Glutamatergic neuron (in vitro differentiated cells): Measurements from ENCODE around the gene ELMO3. TPM values are rescaled to one million over a fixed set of nuclear protein-coding genes. Genes with fewer than 3 reads are reported as not detected.

Source experiments
- DNase-seq: peaks from one replicate; pipeline ENCODE4 v3.0.0; 2022
- H3K27ac Mint-ChIP-seq: one replicate; pipeline ENCODE4 v1.8.0; 2020; ENCODE audit warnings: mild to moderate bottlenecking, mixed read lengths, inconsistent platforms; ENCODE audit not compliant: unreplicated experiment
- H3K27me3 Mint-ChIP-seq: one replicate; pipeline ENCODE4 v1.8.0; 2020; ENCODE audit warnings: mild to moderate bottlenecking, moderate library complexity, mixed read lengths, inconsistent platforms; ENCODE audit not compliant: unreplicated experiment
- H3K36me3 Mint-ChIP-seq: one replicate; pipeline ENCODE4 v1.8.0; 2020; ENCODE audit warnings: mild to moderate bottlenecking, mixed read lengths, inconsistent platforms; ENCODE audit not compliant: unreplicated experiment
- H3K4me1 Mint-ChIP-seq: one replicate; pipeline ENCODE4 v1.8.0; 2020; ENCODE audit warnings: mild to moderate bottlenecking, low read depth, mixed read lengths, inconsistent platforms; ENCODE audit not compliant: unreplicated experiment
- H3K4me3 Mint-ChIP-seq: one replicate; pipeline ENCODE4 v1.8.0; 2020; ENCODE audit warnings: mild to moderate bottlenecking, mixed read lengths, inconsistent platforms; ENCODE audit not compliant: unreplicated experiment
- H3K9me3 Mint-ChIP-seq: one replicate; pipeline ENCODE4 v1.8.0; 2020; ENCODE audit warnings: mild to moderate bottlenecking, moderate library complexity, mixed read lengths, inconsistent platforms; ENCODE audit not compliant: unreplicated experiment
- total RNA-seq: library from RNA; stranded (reverse); fragmentation: NEBNext Ultra II Directional; extraction: Animal tissue kit (Norgen Biotek cat#: 25700); gene quantifications from one replicate; pipeline ENCODE4 v1.2.1, GENCODE V29; 2021; ENCODE audit not compliant: unreplicated experiment
- TF ChIP-seq, protein P1 (sequence below): fragments of 200-600 bp; sonication (generic); IDR thresholded peaks from one replicate; pipeline ENCODE4 v1.5.0; 2021; ENCODE audit not compliant: partially characterized antibody, unreplicated experiment

The ELMO3 gene
- total RNA-seq, 1 donor from 2014 or later, result 2.1 TPM

DNA sequence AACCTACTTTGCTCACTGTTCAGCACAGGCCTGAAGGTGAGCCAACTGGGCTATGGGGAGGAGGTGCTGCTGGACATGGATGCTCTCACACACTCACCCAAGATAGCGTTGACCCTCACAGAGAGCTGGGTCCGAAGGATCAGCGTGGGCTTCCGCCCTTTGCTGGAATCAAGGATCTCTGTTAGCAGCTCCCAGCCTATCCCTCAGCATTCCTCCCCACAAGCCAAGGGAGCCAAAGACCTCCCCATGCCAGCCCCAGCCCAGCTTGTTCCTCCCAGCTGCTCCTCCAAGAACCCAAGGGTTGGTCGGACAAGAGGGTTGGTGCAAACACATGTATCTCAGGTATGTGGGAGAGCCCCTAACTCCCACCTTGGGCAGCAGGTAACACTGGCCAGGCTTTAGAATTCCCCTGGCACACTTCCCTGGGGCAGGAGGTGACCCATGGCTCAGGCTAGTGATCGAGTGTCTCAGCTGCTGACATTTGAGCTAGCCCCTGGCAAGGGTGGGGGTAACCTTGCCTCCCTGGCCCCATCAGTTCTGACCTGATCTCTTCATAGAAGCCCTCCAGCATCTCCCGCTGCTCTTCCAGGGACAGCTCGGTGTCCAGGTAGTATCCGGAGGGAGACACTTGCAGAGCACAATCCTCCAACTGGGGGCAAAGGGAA lies 40.0 kb downstream of the ELMO3 start:
- Mint-ChIP-seq H3K9me3 (no peaks in the 10 kb centered on the region), H3K4me1 (no peaks in the 10 kb centered on the region), H3K27ac (no peak overlapping the region), H3K27me3 (peaks cover 5% of the 10 kb centered on the region), H3K4me3 (no peak overlapping the region), H3K36me3 (no peaks in the 10 kb centered on the region)
- TF ChIP-seq, protein P1, sequence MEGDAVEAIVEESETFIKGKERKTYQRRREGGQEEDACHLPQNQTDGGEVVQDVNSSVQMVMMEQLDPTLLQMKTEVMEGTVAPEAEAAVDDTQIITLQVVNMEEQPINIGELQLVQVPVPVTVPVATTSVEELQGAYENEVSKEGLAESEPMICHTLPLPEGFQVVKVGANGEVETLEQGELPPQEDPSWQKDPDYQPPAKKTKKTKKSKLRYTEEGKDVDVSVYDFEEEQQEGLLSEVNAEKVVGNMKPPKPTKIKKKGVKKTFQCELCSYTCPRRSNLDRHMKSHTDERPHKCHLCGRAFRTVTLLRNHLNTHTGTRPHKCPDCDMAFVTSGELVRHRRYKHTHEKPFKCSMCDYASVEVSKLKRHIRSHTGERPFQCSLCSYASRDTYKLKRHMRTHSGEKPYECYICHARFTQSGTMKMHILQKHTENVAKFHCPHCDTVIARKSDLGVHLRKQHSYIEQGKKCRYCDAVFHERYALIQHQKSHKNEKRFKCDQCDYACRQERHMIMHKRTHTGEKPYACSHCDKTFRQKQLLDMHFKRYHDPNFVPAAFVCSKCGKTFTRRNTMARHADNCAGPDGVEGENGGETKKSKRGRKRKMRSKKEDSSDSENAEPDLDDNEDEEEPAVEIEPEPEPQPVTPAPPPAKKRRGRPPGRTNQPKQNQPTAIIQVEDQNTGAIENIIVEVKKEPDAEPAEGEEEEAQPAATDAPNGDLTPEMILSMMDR, result no peak
- DNase-seq, result no peak

DNA sequence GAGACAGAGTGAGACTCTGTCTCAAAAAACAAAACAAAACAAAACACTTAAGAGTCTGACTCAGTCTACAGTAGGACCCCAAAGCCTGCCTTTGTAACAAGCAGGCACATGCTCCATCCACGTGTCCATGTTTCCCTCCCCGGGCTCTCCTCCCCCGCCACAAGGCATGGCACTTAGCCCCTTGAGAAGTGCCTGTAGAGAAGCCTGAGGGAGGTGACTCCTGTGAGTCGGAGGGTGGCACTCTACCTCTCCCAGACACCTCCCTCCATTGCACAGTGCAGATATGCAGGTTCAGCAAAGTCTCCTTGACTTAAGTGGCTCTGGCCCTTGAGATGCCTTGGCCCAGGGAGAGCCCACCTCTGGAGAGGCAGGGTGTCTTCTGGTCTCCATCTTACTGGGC lies 41.6 kb downstream of the ELMO3 start:
- peaks cover 5% of the 10 kb centered on the region for H3K27me3 Mint-ChIP-seq

GRCh38 chr16:67241008-67241900 lies 42.3 kb downstream of the ELMO3 start:
- H3K36me3 Mint-ChIP-seq, result no peaks in the 10 kb centered on the region
- H3K4me1 Mint-ChIP-seq, result peaks cover 3% of the 10 kb centered on the region
- peaks cover 5% of the 10 kb centered on the region for H3K27me3 Mint-ChIP-seq
- no peak overlapping the region for H3K27ac Mint-ChIP-seq
- no peaks in the 10 kb centered on the region for H3K9me3 Mint-ChIP-seq
- DNase-seq, result no peak
- H3K4me3 Mint-ChIP-seq, result no peak overlapping the region
- TF ChIP-seq, protein P1, result no peak

More for the DNA sequence above, 41.6 kb downstream of the ELMO3 start:
- Mint-ChIP-seq H3K9me3 (no peaks in the 10 kb centered on the region), H3K4me1 (peaks cover 3% of the 10 kb centered on the region), H3K36me3 (no peaks in the 10 kb centered on the region), H3K27ac (no peak overlapping the region), H3K4me3 (no peak overlapping the region)
- DNase-seq, result no peak
- TF ChIP-seq, protein P1, result no peak

DNA sequence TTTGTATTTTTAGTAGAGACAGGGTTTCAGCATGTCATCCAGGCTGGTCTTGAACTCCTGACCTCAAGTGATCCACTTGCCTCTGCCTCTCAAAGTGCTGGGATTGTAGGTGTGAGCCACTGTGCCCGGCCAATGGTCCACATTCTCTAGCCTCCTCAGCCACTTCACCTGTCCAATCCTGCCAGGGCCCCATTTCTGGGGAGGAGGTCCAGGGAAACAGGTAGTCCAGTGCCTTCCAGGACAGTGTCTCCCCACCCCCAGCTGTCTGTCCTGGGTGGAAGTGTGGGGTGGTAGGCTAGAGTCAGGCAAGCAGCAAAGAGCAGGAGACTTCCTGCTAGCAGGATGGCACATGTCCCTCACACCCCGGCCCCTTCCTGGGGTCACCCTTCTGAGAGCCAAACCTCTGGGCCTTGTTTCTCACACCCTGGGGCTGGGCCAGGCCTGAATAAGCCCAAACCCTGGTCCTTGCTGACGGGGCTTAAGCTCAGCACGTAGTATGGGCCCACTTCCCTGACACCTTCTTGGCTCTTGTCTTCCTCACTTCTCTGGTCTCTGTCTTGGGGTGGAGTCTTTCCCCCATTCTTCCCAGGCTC lies 43.3 kb downstream of the ELMO3 start:
- no peak for DNase-seq
- H3K27me3 Mint-ChIP-seq, result peaks cover 5% of the 10 kb centered on the region
- no peaks in the 10 kb centered on the region for H3K9me3 Mint-ChIP-seq
- TF ChIP-seq, protein P1, result no peak
- peaks cover 3% of the 10 kb centered on the region for H3K4me1 Mint-ChIP-seq
- no peak overlapping the region for H3K4me3 Mint-ChIP-seq
- H3K36me3 Mint-ChIP-seq, result no peaks in the 10 kb centered on the region
- no peak overlapping the region for H3K27ac Mint-ChIP-seq

DNA sequence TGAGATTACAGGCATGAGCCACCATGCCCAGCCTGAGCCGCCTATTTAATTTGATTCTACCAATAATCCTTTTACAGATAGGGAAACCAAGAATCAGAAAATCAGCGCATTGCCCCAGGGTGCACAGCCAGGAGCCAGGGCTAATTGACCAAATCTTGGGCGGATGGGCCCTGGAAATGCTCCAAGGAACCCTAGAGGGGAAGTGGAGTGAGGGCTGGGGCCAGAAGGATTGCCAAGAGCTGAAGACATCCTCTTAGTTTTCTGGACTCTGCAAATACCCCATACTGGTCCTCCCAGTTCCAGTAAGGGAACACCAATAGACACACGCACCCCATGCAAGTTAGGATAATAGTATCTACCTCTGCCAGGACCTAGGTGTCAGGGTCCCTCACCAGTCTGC lies 44.5 kb downstream of the ELMO3 start:
- no peak overlapping the region for H3K4me3 Mint-ChIP-seq
- no peaks in the 10 kb centered on the region for H3K36me3 Mint-ChIP-seq
- no peak for DNase-seq
- peaks cover 10% of the 10 kb centered on the region for H3K4me1 Mint-ChIP-seq
- TF ChIP-seq, protein P1, result no peak
- no peak overlapping the region for H3K27ac Mint-ChIP-seq
- peaks cover 13% of the 10 kb centered on the region for H3K27me3 Mint-ChIP-seq
- peaks cover 4% of the 10 kb centered on the region for H3K9me3 Mint-ChIP-seq
